Measurements from ENCODE around the gene HMBS. TPM values are rescaled to one million over a fixed set of nuclear protein-coding genes. Genes with fewer than 3 reads are reported as not detected.
"Not testable (repeated sequence)": the region's sequence is repeated elsewhere in the genome, so short reads cannot be mapped to it uniquely, and the experiment has no call there.

Gene HMBS
- polyA plus RNA-seq (2012; ENCODE audit: insufficient read depth, insufficient read length, low read depth): 44.4 TPM

- Histone ChIP-seq H3K4me1 (peaks cover 8% of the 10 kb centered on the region; the same call in 1 of the 2 replicates), H3K9me3 (no peaks in the 10 kb centered on the region), H3K4me3 (ENCODE audit: low read depth, low read length) (peak within 1 kb of the TSS; percentile 86), H3K36me3 (peaks cover 12% of the 10 kb centered on the region), H3K27me3 (no peaks in the 10 kb centered on the region)
- DNase-seq: peak; percentile 93
- TF ChIP-seq CTCF (IDR thresholded peaks at IDR 0.05; ENCODE audit: low read depth, low read length): no peak
These were observed at the start of gene HMBS for GRCh38 chr11:119084663-119085436. TSS of gene HMBS (plus strand) at chr11:119084881. CDS start at chr11:119085034, 153 bp downstream.

- Histone ChIP-seq H3K27me3 (no peaks in the 10 kb centered on the region), H3K36me3 (no peaks in the 10 kb centered on the region), H3K9me3 (no peaks in the 10 kb centered on the region), H3K4me3 (ENCODE audit: low read depth, low read length) (no peak overlapping the region), H3K4me1 (no peaks in the 10 kb centered on the region)
- no peak for DNase-seq
- no peak for TF ChIP-seq CTCF (IDR thresholded peaks at IDR 0.05; ENCODE audit: low read depth, low read length)
These were observed 45.8 kb upstream of the HMBS start for GRCh38 chr11:119038884-119039283.

- H3K9me3 ChIP-seq; H3K27me3 ChIP-seq; H3K4me3 ChIP-seq (ENCODE audit: low read depth, low read length): not testable (repeated sequence)
These were observed 45.2 kb upstream of the HMBS start for GRCh38 chr11:119039471-119039870.

GRCh38 chr11:119041821-119042514, 42.7 kb upstream of the HMBS start:
- peaks cover 11% of the 10 kb centered on the region for H3K36me3 ChIP-seq
- H3K4me1 ChIP-seq: no peaks in the 10 kb centered on the region
- no peak for DNase-seq
- no peaks in the 10 kb centered on the region for H3K9me3 ChIP-seq
- no peak overlapping the region for H3K4me3 ChIP-seq (ENCODE audit: low read depth, low read length)
- TF ChIP-seq CTCF (IDR thresholded peaks at IDR 0.05; ENCODE audit: low read depth, low read length): no peak
- no peaks in the 10 kb centered on the region for H3K27me3 ChIP-seq

More at GRCh38 chr11:119039471-119039870, 45.2 kb upstream of the HMBS start:
- not testable (repeated sequence) for H3K36me3 ChIP-seq, DNase-seq, H3K4me1 ChIP-seq

GRCh38 chr11:119042927-119043326, 41.8 kb upstream of the HMBS start:
- no peak overlapping the region for H3K4me3 ChIP-seq (ENCODE audit: low read depth, low read length)
- no peak for DNase-seq
- TF ChIP-seq CTCF (IDR thresholded peaks at IDR 0.05; ENCODE audit: low read depth, low read length): no peak
- no peaks in the 10 kb centered on the region for H3K4me1 ChIP-seq
- H3K9me3 ChIP-seq: no peaks in the 10 kb centered on the region
- H3K36me3 ChIP-seq: peaks cover 21% of the 10 kb centered on the region
- H3K27me3 ChIP-seq: no peaks in the 10 kb centered on the region

- TF ChIP-seq CTCF (IDR thresholded peaks at IDR 0.05; ENCODE audit: low read depth, low read length): peak; percentile 42
- DNase-seq: no peak
- H3K4me3 ChIP-seq (ENCODE audit: low read depth, low read length): no peak overlapping the region
- H3K27me3 ChIP-seq: no peaks in the 10 kb centered on the region
- H3K36me3 ChIP-seq: peaks cover 39% of the 10 kb centered on the region
- H3K9me3 ChIP-seq: no peaks in the 10 kb centered on the region
- no peaks in the 10 kb centered on the region for H3K4me1 ChIP-seq
These were observed 40.0 kb upstream of the HMBS start for GRCh38 chr11:119044708-119045107.
